HG03097 (cell line): ENCODE data around the gene ADCY5.

ENCODE experiments used
- ATAC-seq: cut with Tn5 transposase; IDR thresholded peaks from one replicate; pipeline ENCODE4 v1.9.1; 2021; ENCODE audit not compliant: unreplicated experiment, low FRiP score

ADCY5 gene

DNA sequence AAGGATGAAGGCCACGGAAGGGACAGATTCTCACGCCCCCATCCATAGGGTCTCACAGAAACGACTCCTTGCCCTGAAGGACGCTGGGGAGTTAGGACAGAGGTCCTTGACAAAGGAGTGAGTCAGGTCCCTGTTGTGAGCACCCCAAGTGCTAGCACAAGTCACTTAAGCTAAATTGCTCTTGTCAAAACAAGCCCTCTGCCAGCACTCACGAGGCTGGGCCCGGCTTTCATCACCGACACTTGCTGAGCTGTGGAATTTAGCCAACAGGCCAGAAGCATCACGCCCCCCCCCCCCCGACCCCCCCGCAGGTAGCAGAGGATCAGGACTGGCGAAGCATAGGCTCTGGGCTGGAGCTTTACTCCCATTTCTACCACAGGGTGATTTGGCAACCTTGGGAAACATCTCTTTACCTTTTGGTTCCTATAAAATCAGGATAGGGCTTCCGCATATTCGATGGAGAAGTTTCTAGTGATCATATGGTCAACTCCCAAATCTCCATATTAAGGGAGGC, 75.4 kb downstream of the ADCY5 start:
- ATAC-seq, result no peak

DNA sequence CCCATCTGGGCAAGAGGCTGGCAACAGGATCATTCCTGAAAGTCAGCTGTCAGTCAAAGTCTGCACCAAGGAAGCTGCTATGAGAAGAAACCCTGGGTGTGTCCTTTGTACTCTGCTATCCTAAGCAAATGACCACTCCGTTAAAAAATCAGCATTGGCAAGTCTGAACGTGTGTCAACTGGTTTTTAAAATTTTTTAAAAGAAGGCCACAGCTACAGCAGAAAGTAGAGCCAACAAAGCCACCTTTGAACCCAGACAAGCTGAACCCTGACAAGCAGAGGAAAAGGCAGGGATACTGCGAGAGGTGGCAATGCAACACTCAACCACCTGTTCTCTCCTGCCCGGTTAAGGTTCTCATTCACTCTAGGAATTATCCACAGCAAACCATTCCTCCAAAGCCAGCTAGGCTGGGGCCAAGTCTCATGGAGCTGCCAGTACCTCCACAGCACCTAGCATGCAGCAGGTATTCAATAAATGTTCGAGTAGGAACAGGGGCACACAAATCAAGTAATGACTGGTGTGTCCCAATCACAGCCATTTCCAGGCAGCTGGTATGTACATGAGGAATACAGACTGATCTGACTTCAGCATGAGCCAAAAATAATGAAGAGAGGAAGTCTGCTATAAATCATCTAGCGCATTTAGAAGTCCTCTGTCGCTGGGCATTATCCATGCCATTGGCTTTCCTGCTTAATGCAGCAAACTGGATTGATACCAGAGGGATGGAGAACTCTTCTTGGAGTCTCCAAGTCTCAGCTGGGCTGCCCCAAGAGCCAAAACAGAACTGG, 76.0 kb downstream of the ADCY5 start:
- ATAC-seq, result no peak

DNA sequence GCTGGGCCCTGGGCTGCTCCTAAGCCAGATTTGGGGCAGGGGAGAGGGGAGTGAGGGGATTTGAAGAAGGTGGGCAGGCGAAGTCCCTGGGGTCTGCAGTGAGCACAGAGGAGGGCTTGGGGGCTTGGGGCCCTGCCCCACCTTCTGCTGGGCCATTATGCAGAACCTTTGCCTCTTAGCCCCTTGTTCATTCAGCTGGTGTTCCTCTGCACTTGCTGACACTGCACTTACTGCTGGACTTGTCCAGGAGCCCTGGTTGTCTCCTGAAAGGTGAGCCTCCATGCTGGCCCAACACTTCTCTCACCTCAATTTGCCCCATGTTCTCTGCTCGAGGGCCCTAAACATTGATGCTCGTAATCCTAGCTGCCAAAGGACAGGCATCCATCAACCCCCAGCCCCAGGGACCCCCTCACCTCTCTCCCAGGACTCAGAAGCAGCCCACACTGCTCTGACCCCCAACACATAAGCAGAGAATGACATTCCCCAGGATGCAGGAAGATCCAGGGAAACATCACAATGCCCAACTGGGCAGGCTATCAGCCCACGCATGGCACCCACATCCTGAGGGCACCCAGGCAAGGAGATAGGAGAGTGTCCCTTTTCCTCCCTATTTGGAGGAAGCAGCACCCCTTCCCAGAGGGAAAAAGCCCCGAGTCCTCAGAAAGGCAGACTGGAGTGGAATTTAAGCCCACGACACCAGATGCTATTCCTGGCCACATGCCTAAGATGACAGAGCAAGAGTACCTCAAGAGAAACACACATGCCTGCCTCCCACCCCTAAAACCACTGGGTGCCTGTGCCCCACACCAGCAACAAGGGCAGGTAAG, 76.8 kb downstream of the ADCY5 start:
- ATAC-seq, result no peak

DNA sequence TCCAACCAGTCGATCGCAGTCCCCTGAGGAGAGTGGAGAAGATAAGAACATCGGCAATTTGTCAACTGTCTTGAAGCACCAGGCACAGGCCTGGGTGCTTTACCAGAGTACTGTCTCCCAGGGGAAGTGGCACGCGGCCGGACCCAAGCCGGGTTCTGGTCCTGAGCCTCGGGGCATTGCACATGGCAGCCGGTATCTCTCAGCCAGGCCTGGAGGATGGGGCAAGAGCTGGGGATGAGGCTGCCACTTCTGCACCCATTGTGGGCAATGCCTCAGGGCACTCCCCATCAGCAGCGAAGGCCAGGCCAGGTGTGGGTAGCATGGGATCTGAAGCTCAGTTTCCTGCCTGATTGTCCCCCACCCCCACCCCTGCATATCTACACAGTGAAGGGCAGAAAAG, 77.5 kb downstream of the ADCY5 start:
- no peak for ATAC-seq

DNA sequence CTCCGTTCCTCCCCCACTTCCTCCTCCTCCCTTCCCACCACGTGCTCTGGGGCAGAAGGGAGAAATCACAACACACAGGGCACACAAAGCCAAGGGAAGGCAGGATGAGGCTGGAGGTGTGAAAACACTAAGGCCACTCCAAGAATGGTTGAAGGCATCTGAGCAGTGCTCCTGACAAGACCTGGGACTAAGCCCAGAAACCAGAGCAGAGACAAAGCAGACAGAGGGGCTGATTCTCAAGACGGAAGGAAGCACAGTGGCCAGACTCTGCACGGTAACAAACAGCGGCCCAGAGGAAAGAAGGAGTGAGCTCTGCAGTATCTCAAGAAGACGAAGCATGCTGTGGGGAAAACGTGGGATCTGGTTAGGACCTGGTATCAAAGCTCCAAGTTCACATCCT, 78.1 kb downstream of the ADCY5 start:
- ATAC-seq, result no peak

DNA sequence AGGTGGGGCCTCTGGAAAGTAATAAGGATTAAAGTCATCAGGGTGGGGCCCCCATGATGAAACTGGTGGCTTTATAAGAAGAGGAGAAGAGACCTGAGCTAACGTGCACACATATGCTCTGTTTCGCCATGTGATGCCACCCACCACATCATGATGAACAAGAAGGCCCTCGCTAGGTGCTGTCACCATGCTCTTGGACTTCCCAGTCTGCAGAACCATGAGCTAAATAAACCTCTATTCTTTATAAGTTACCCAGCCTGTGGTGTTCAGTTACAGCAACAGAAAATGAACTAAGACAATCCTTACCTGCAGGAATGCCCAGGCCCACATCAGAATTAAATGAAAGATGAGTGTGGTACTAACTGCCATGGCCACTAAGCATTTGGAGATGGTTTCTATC, 79.8 kb downstream of the ADCY5 start:
- no peak for ATAC-seq

DNA sequence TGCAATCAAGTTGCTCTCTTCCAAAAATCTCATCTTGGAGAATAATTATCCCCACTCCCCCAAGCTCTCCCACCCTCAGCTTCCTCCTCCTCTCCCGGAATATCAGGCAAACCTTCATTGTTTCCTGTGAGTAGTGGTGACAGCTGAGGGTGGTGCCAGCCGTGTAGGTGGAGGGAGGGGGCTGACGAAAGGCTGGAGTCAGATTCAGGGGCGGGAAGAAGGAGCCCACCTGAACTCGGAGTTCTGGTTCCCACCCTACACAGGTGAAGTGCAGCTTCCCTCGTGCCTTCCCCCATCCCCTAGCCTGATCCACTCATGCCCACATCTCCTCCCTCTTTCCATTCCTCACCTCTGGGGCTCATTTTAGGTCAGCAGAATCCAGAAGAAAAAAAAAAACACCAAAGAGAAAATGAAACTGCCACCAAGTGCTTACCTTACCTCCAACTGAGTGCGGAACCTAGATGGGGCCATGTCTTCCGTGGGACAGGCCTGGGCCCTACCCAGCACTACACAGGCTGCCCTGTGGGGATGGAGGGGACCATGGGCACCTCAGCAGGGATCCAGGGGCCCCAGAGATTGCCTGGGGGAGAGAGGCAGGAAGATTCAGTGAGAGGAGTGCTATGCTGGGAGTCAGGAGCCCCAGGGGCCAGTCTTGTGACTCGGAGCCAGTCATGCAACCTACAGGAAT, 81.3 kb downstream of the ADCY5 start:
- ATAC-seq, result no peak

DNA sequence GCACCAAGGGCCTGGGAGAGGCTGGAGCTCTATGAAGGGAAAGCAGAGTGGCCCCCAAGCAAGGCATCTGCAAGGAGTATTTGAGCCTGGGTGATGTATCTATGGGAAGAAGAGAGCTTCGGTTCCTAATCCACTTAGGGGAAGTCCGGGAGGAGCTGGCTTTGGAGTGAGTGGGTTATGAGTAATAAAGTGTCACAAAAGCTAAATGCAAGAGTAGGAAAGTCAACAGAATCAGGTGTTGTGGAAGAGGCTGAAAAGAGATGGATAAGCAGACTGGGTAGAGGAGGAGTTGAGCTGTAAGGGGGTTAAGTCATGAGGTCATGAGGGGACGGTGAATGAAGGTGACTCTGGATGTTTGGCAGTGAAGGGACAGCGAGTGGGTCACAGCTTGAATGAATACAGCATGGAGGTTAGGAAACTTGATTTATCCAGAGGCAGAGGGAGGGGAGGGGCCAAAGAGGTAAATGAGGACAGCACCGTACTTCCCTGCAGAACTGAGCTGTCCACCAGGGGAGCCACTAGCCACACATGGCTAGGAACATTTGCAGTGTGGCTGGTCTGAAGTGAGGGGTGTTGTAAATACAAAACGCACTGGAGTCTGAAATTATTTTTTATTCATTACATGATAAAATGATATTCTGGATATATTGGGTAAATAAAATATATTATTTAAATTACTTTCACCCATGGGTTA, 83.3 kb downstream of the ADCY5 start:
- no peak for ATAC-seq

DNA sequence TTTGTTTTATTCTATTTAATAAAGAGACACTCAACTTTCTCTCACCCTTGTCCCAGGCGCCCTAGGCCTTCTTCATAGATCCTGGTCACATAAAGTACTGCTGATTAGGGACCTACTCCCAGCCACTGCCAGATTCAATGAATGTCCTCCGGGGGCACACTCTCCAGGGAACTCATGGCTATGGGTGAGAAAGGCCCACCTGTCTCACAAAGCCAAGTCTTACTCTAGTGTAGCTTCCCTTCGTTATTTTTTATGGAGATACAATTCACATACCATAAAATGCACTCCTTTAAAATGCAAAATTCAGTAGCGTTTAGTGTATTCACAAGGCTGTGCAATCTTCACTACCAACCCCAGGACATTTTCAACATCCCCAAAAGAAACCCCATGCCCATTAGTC, 87.8 kb downstream of the ADCY5 start:
- ATAC-seq, result no peak

DNA sequence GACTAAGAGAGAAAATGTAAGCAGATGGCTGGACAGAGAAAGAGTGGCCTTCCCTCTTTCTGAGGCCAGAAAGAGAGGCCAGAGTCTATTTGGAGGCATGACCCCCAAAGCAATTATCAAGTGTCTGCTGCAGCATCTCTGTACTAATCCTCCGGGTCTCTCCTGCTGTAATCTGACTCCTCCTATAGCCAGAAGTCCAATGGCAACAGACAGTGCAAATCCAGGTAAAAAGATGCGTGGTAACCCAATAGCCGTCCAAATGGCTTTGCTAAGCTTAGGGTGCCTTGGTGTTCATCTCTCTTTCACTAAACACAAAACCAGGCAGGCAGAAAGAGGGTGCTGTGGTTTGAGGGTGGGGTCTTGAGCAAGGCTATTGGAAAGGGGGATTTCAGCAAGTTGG, 91.6 kb downstream of the ADCY5 start:
- no peak for ATAC-seq

DNA sequence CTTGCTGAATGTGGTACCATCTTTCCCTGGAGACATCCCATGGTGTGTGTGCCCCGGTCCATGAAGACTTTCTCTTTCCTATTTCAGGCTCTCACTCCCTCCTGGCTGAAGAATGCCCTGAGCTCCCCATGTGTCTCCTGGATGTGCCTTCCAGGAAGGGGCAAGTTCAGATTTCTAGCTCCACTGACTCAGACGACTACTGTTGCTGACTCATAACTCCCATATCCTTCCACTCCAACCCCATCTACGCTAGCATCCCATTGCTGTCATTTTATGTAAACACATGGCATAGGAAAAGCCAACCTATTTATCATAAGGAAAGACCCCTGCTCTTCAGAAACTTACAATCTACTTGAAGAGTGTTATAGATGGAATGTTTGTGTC, 95.0 kb downstream of the ADCY5 start:
- ATAC-seq, result no peak

DNA sequence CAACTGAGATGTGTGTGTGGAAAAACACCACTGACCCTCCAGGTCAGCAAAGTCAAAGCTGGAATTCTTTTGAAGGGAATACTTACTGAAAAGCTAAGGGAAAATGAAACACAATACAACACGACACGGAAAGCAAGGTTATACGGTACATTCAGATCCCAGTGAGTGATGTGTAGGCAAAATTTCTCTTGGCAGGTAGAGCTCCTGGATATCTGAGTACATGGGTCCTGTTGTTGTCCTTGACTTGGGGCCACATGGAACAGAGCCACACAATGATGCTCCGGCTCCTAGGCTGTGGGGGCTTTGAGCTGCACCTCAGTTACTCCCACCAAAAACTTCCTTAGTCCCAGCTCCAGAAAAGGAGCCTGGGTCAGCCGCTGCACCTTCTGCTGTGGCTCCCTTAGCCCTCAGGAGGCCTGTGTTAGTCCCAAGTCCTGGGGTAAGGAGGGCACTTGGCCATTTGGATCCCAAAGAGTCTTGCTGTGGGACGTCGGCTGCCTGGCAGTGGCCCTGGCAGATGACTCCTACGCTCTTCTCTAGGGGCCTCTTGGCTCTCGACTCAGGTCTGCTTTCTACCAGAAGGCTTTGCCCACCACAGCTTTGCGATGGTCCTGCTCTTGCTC, 95.6 kb downstream of the ADCY5 start:
- no peak for ATAC-seq

DNA sequence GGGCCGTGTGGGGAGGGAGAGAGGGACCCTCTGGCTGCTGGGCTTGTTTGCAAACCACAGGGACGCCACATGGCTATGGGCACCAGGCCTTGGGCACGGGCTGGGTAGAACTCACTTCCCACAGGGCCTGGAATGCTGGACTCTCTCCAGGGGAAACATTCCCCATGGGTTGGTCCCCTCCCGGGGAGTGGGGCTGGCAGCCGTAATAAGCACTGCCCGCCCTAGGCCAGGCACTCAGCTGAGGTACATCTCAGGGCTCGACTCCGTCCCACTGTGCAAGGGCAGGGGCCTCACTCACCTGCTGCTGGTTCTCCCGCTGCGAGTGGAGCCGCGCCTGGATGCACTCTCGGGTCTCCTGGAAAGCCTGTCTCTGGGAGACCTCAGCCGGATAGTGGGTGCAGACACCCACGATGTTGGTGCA, 96.7 kb downstream of the ADCY5 start:
- no peak for ATAC-seq

DNA sequence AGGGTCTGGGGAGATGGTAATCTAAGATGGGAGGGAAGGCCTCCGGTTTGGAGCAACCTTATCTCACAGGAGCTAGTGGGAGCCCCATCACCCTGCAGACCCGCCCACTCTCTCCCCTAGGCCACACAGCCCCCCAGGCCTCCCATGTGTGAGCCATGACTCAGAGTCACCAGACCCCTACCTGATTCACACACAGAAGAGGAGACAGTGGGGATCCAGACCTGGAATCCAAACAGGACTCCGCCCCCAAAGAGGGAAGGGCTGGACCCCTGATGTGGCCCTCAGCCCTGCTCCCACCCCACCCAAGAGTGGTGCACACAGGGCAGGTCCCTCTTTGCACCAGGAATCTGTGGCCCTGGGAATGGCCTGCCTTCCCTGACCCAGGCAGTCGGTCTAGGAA, 97.4 kb downstream of the ADCY5 start:
- ATAC-seq, result no peak

DNA sequence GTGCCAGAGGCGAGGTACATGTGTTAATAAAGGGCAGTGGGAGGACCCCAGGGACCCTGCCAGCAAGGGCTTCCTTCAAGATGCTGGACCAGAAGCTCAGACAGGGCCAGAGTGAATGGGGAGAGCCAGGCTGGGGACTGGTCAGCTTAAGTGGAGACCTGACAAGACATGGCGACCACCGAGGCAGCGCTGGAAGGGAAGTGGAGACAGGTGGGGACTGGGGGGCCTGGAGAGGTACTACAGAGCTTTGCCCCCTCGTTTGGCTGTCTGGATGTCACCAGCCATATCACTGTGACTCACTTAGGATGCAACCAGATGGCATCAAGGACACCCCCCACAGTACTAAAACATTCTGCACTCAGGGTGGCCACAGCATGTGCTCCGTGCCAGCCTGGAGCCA, 97.9 kb downstream of the ADCY5 start:
- ATAC-seq, result no peak

DNA sequence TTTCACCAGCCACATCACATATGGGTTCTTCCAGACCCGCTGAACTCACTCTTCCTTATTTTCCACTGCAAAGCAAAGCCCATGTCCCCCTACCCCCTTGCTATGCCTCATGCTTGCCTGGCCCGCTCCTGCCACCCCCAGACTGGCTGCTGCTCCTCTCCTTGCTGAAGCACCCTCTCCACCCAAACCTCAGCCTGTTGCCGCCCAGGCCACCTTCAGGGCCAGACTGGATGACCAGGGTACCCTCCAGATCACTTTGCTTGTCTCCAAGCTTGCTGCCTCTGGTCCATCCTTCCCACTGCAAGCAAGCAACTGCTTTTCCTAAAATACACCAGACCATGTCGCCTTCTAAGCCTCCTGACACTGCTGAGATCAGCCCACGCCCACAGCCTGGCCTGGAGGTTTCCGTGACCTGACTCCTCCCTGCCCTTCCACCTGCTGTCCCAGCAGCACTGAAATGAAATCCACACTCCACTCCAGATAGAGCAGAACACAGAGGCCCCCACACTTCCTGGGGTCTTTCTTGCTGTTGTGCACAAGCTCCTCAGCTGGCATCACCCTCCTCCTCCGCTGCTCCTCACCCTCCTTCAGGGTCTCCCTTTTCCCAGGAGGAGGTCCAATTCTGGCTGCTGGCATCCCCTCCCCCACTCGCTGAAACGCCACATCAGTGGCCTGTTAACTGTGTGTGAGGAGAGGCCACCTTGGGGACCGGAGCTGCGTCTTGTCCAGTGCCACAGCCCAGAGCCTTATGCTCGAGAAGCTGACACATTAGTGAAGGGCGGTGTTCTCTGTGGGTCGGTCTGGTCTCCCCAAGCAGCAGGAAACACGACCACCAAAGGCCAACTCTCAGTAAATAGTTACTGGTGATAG, 99.1 kb downstream of the ADCY5 start:
- no peak for ATAC-seq

DNA sequence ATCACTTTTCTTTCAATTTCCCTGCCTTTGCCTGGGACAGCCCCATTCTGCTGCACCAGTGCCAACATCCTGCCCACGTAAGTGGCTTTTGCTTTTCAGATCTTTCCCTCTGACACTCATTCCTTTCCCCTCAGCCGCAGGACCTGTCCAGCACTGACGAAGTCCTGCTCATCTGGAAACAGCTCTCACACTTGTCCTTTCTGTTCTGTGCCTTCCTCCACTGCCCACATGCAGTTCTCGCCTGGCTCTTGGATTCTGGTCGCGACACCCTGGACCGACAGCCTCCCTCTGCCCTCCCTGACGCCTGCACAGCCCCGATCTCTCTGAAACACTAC, 99.7 kb downstream of the ADCY5 start:
- no peak for ATAC-seq

DNA sequence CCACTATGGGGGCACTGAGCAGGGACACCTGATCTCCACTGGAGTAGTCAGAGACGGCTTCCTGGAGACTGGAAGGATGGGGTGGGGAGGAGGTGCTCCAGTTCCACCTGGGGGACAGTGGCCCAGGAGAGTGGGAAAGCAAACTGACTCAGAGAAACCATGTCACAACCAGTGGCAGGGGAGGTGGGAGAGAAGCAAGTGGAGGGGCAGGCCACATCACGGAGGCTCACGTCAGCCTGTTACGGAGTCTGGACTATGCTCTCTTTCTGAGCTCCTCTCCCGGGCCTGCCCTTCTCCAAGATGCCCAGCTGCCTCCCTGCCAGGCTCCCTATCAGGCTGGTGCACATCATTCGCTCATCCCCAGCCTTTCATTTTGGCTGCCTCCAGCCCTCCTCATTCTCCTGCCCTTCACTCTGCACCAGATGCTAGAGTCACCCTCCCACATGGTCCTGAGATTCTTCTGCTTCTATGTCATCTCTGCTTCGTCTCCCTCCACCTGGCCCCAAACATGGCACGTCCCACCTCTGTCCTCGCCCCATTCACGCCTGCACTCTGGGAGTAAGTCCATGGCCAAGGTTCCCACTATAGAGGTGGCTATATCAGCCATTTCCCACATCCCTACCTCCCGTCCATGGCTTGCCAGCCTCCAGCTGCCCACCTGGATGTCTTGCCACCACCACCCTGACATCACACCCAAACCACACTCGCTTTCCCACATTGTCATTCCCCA, 100.3 kb downstream of the ADCY5 start:
- ATAC-seq, result no peak
